Right cardiac atrium (tissue), 5 donors: ENCODE results near the gene CDIP1. TPM values are rescaled to one million over a fixed set of nuclear protein-coding genes. Genes with fewer than 3 reads are reported as not detected.

Experiments used
- ATAC-seq, 2 donors: fragments of 200-7000 bp; cut with Tn5 transposase; one replicate each; pipeline versions ENCODE4 v1.8.0 to v1.9.1; 2020; ENCODE audit warnings: moderate library complexity in 2 of 2, mild to moderate bottlenecking in 1 of 2
- DNase-seq, 3 donors: peaks; one replicate each; pipeline ENCODE4 v3.0.0-alpha.2; 2020
- H3K27ac ChIP-seq: one replicate; pipeline ENCODE4 v1.5.1; 2013; ENCODE audit warnings: mild to moderate bottlenecking, low read length, control low read depth, moderate library complexity
- H3K27me3 ChIP-seq: one replicate; pipeline ENCODE4 v1.6.1; 2013; ENCODE audit not compliant: control insufficient read depth, insufficient read depth
- H3K4me1 ChIP-seq: one replicate; pipeline ENCODE4 v1.6.1; 2013; ENCODE audit warnings: low read length; ENCODE audit not compliant: control insufficient read depth, insufficient read depth
- H3K4me3 ChIP-seq: one replicate; pipeline ENCODE4 v1.5.1; 2013; ENCODE audit warnings: low read length, control low read depth
- H3K9me3 ChIP-seq: one replicate; pipeline ENCODE4 v1.6.1; 2013; ENCODE audit warnings: low read length; ENCODE audit not compliant: control insufficient read depth
- WGBS: extraction: QIAGEN DNeasy Blood & Tissue Kit; methylation state at CpG from one replicate; pipeline ENCODE4 v1.1.7; 2013; 5-methylcytosine and 5-hydroxymethylcytosine counted together
- intact Hi-C, 4 donors: fragments of 100-400 bp; cut with DNase I; formaldehyde crosslinking; loops; one replicate each; pipeline versions ENCODE4 v1.11.0 to v1.14.0; 2022 to 2023
- polyA plus RNA-seq: library from polyadenylated mRNA; stranded (reverse); fragments of 200-250 nt; gene quantifications from one replicate; pipeline ENCODE4 v1.2.3, GENCODE V29; 2013
- total RNA-seq, 4 donors: library from RNA; stranded (reverse); fragmentation: NEBNext Ultra II Directional; extraction: Animal tissue kit (Norgen Biotek cat#: 25700); gene quantifications; one replicate each; pipeline ENCODE4 v1.2.1, GENCODE V29; 2021
- donor health status: healthy with polysubstance abuse.
- donor health status: DM: no; HTN: yes; CAD: no.
- donor health status: DM: no; HTN: no; CAD: no.
- donor health status: DM: no; HTN: yes; CAD: no; lungs with severe emphysema.
- donor health status: DM: yes; HTN: yes; CAD: no.

The CDIP1 gene
- total and polyA plus RNA-seq, 5 donors = 34.2 to 46.8 (median 41.7) TPM

- H3K27me3 ChIP-seq = no peaks in the 10 kb centered on the region
- H3K4me3 ChIP-seq = no peak overlapping the region
- H3K4me1 ChIP-seq = peaks cover 11% of the 10 kb centered on the region
- ATAC-seq (peak; percentile 61 to 77), DNase-seq (no peak)
- no peaks in the 10 kb centered on the region for H3K9me3 ChIP-seq
- 57% methylated on average over 5 of the region's 5 CpGs for WGBS
- intact Hi-C loops = no loop called here
- H3K27ac ChIP-seq = no peak overlapping the region
Observed at GRCh38 chr16:4487955-4488498, 50.5 kb downstream of the CDIP1 start.

DNA sequence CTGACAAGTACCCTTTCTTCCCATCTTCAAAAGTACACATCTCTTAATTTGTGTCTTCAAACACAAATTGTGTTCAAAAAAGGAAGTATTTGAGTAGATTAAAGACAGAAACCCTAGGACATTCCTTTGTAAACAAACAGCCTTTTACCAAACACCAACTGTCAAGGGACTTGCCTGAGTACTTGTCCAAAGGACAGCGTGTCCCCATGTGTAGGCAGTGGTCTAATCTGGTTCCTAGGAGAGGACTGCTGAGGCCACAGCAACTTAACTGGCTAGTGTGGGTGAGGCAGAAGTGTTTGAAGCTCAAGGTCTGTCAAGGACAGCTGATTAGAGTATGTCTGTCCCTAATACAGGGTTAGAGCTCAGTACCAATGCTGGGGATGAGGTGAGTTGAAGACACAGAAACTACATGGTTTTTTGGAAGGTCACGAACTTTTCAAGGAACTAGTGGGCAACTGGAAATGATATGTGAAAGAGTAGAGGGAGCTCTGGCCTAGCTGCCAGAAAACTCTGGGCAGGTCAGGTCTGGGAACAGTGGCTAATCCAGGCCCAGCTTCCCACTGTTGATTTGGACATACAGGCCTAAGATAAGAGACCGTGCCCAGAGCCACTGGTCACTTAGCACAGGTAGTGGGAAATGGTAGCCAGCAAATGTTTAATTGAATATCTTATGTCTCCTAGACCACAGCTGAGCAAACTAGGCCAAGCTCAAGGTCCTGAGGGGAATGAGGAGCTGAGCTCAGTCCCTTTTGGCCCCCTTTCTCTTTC lies 52.3 kb downstream of the CDIP1 start:
- no peak for DNase-seq
- Histone ChIP-seq H3K4me3 (no peak overlapping the region), H3K9me3 (no peaks in the 10 kb centered on the region), H3K4me1 (peaks cover 15% of the 10 kb centered on the region), H3K27ac (peak overlapping the region; percentile 98), H3K27me3 (no peaks in the 10 kb centered on the region)
- ATAC-seq = peak; percentile 77 to 92
- 58% methylated on average over 3 of the region's 3 CpGs for WGBS
- intact Hi-C loops = no loop called here

DNA sequence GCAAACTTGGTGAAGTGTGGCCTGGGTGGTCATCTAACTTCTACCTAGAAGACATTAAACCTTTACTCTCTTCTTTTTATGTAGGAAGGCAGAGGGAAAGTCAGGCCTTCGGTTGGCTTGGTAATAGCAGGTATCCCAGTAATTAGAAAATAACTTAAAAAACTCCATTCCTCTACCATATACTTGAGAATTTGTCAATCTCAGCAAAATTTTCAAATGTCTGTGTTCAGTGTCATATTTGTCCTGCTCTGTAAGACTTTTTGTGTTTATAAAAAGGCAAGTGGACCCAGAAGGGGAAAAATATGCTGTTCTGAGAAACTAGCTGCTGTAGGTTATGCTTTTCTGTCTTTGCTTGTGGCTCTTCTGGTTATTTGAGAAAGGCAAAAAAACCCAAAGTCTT lies 56.6 kb downstream of the CDIP1 start:
- intact Hi-C loops = no loop called here
- 86% methylated on average over 1 of the region's 1 CpG for WGBS
- no peaks in the 10 kb centered on the region for H3K9me3 ChIP-seq
- H3K27ac ChIP-seq = peak overlapping the region; percentile 61
- ATAC-seq (no peak), DNase-seq (no peak)
- H3K27me3 ChIP-seq = no peaks in the 10 kb centered on the region
- H3K4me3 ChIP-seq = no peak overlapping the region
- H3K4me1 ChIP-seq = peaks cover 12% of the 10 kb centered on the region

DNA sequence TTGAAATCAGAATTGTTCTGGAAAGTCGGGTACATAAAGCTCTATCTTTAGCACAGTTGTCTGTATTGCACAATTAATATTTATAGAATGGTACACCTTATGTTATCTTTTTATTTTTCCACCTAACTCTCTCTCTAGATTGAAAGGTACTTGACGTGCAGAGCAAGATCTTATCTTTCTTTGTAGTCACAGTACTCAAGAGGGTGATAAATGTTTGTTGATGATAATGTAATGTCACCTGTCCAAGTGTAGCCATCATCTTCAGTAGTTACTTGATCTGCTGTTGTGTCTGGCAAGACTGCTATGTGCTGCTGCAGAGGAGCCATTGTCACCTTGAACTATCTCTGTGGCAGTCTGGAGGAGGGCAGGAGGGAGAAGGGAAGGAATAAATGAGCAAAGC lies 57.0 kb downstream of the CDIP1 start:
- Histone ChIP-seq H3K27ac (peak overlapping the region; percentile 30), H3K9me3 (no peaks in the 10 kb centered on the region), H3K4me1 (peaks cover 9% of the 10 kb centered on the region), H3K27me3 (no peaks in the 10 kb centered on the region), H3K4me3 (no peak overlapping the region)
- 39% methylated on average over 2 of the region's 2 CpGs for WGBS
- ATAC-seq = no peak
- intact Hi-C loops = no loop called here
- DNase-seq = no peak

- no peak overlapping the region for H3K27ac ChIP-seq
- DNase-seq (no peak), ATAC-seq (no peak)
- no peaks in the 10 kb centered on the region for H3K9me3 ChIP-seq
- 41% methylated on average over 2 of the region's 2 CpGs for WGBS
- no peaks in the 10 kb centered on the region for H3K27me3 ChIP-seq
- intact Hi-C loops = loop anchor here in 1 of 4 donors (5.0 kb wide), 1 partner anchor 49 kb away; no protein-coding TSS in a partner anchor
- peaks cover 7% of the 10 kb centered on the region for H3K4me1 ChIP-seq
- no peak overlapping the region for H3K4me3 ChIP-seq
Observed at GRCh38 chr16:4477966-4478365, 60.6 kb downstream of the CDIP1 start.

- H3K27ac ChIP-seq = peak within 1 kb of the TSS; percentile 86
- H3K9me3 ChIP-seq = no peaks in the 10 kb centered on the region
- no peaks in the 10 kb centered on the region for H3K27me3 ChIP-seq
- ATAC-seq (peak; percentile 96), DNase-seq (peak; percentile 92 to 97 (median 97))
- WGBS = 8% methylated on average over 70 of the region's 70 CpGs
- peak within 1 kb of the TSS; percentile 81 for H3K4me3 ChIP-seq
- intact Hi-C loops = loop anchor here in 1 of 4 donors (5.0 kb wide), 1 partner anchor 51 kb away; no protein-coding TSS in a partner anchor
- peaks cover 3% of the 10 kb centered on the region for H3K4me1 ChIP-seq
Observed at GRCh38 chr16:4475880-4476788, 62.4 kb downstream of the CDIP1 start, which contains the start of gene HMOX2. Gene HMOX2, plus strand, starts transcription at chr16:4476398. Its CDS starts 29,127 bp downstream, at chr16:4505525.

- H3K4me1 ChIP-seq = peaks cover 3% of the 10 kb centered on the region
- peak; percentile 64 to 67 for ATAC-seq
- WGBS = 2% methylated on average over 60 of the region's 60 CpGs
Observed at GRCh38 chr16:4474192-4474961, 64.2 kb downstream of the CDIP1 start, which contains the start of gene NMRAL1. Gene NMRAL1, minus strand, starts transcription at chr16:4474625. Its CDS starts 493 bp downstream, at chr16:4474132.

GRCh38 chr16:4472880-4473279 lies 65.7 kb downstream of the CDIP1 start:
- Histone ChIP-seq H3K4me3 (no peak overlapping the region), H3K27ac (no peak overlapping the region), H3K27me3 (no peaks in the 10 kb centered on the region), H3K4me1 (peaks cover under 1% of the 10 kb centered on the region), H3K9me3 (no peaks in the 10 kb centered on the region)
- 75% methylated on average over 4 of the region's 4 CpGs for WGBS
- ATAC-seq = no peak
- intact Hi-C loops = no loop called here
- DNase-seq = no peak

More at GRCh38 chr16:4474192-4474961, 64.2 kb downstream of the CDIP1 start, which contains the start of gene NMRAL1:
- Histone ChIP-seq H3K27me3 (no peaks in the 10 kb centered on the region), H3K27ac (no peak within 1 kb of the TSS), H3K4me3 (peak within 1 kb of the TSS; percentile 71), H3K9me3 (no peaks in the 10 kb centered on the region)
- peak; percentile 91 to 97 (median 95) for DNase-seq
- intact Hi-C loops = no loop called here

DNA sequence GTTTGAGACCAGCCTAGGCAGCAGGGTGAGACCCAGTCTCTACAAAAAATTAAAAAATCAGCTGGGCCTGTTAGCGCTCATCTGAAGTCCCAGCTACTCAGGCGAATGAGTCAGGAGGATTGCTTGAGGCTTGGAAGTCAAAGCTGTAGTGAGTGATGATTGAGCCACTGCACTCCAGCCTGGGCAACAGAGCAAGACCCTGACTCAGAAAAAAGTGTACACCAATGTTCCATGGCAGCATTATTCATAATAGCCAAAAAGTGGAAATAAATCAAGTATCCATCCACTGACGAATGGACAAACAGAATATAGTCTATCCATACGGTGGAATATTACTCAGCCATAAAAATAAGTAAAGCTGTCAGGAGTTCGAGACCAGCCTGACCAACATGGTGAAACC lies 66.7 kb downstream of the CDIP1 start:
- Histone ChIP-seq H3K27ac (no peak overlapping the region), H3K9me3 (no peaks in the 10 kb centered on the region), H3K4me3 (no peak overlapping the region), H3K4me1 (no peaks in the 10 kb centered on the region), H3K27me3 (no peaks in the 10 kb centered on the region)
- ATAC-seq = no peak
- DNase-seq = no peak
- 95% methylated on average over 5 of the region's 5 CpGs for WGBS
- intact Hi-C loops = no loop called here

DNA sequence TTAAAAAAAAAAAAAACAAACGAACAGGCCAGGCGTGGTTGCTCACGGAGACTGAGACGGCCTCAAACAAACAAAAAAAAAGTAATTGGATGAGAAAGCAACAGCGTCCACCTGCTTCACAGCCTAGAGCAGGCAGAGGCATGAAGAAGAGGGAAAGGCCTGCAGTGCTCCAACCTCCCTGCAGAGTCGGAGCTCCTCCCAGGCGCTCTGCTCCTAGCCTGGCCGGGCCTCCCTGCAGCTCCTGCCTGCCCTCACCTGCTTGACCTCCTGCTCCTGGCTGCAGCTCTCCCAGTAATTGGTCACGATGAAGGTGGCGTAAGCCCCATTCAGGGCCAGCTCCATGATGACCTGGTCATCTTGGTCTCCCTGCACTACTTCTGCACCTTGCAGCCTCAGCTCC lies 69.6 kb downstream of the CDIP1 start:
- no peak overlapping the region for H3K27ac ChIP-seq
- ATAC-seq = no peak
- no peak overlapping the region for H3K4me3 ChIP-seq
- DNase-seq = no peak
- H3K4me1 ChIP-seq = no peaks in the 10 kb centered on the region
- no peaks in the 10 kb centered on the region for H3K9me3 ChIP-seq
- intact Hi-C loops = no loop called here
- WGBS = 91% methylated on average over 10 of the region's 10 CpGs
- no peaks in the 10 kb centered on the region for H3K27me3 ChIP-seq
